ENCODE data around the gene ATP2B2.

Gene ATP2B2

GRCh38 chr3:10517627-10518026 lies 12.2 kb upstream of the ATP2B2 start:
- H3K27ac ChIP-seq, result no peak overlapping the region
- no peak overlapping the region for H2AFZ ChIP-seq (ENCODE audit: low read depth)
- H3K79me2 ChIP-seq (ENCODE audit: insufficient read depth, low read depth), result no peaks in the 10 kb centered on the region
- no peaks in the 10 kb centered on the region for H3K27me3 ChIP-seq (ENCODE audit: insufficient read depth, low read depth)
- H4K20me1 ChIP-seq (ENCODE audit: insufficient read depth), result no peaks in the 10 kb centered on the region
- no peak overlapping the region for H3K4me2 ChIP-seq
- TF ChIP-seq CTCF (conservative IDR thresholded peaks at IDR 0.05; ENCODE audit: low read depth, low read length), result no peak
- H3K9ac ChIP-seq, result no peak overlapping the region
- H3K4me3 ChIP-seq (IDR thresholded peaks at IDR 0.05; ENCODE audit: insufficient read depth, low read depth, low read length), result no peak overlapping the region
- H3K36me3 ChIP-seq (ENCODE audit: insufficient read depth), result no peaks in the 10 kb centered on the region
- no peaks in the 10 kb centered on the region for H3K4me1 ChIP-seq (ENCODE audit: low read depth, poor library complexity, severe bottlenecking)

GRCh38 chr3:10516544-10517452 lies 11.4 kb upstream of the ATP2B2 start:
- no peaks in the 10 kb centered on the region for H3K79me2 ChIP-seq (ENCODE audit: insufficient read depth, low read depth)
- H2AFZ ChIP-seq (ENCODE audit: low read depth), result no peak overlapping the region
- no peak for TF ChIP-seq CTCF (conservative IDR thresholded peaks at IDR 0.05; ENCODE audit: low read depth, low read length)
- no peak overlapping the region for H3K4me3 ChIP-seq (IDR thresholded peaks at IDR 0.05; ENCODE audit: insufficient read depth, low read depth, low read length)
- H3K27me3 ChIP-seq (ENCODE audit: insufficient read depth, low read depth), result no peaks in the 10 kb centered on the region
- H3K36me3 ChIP-seq (ENCODE audit: insufficient read depth), result no peaks in the 10 kb centered on the region
- no peak overlapping the region for H3K27ac ChIP-seq
- no peaks in the 10 kb centered on the region for H3K4me1 ChIP-seq (ENCODE audit: low read depth, poor library complexity, severe bottlenecking)
- no peak overlapping the region for H3K4me2 ChIP-seq
- H4K20me1 ChIP-seq (ENCODE audit: insufficient read depth), result no peaks in the 10 kb centered on the region
- no peak overlapping the region for H3K9ac ChIP-seq

- Histone ChIP-seq H3K4me3 (IDR thresholded peaks at IDR 0.05; ENCODE audit: insufficient read depth, low read depth, low read length) (no peak overlapping the region), H3K9ac (no peak overlapping the region), H3K27me3 (ENCODE audit: insufficient read depth, low read depth) (no peaks in the 10 kb centered on the region), H4K20me1 (ENCODE audit: insufficient read depth) (no peaks in the 10 kb centered on the region), H3K27ac (no peak overlapping the region), H2AFZ (ENCODE audit: low read depth) (no peak overlapping the region), H3K36me3 (ENCODE audit: insufficient read depth) (no peaks in the 10 kb centered on the region), H3K79me2 (ENCODE audit: insufficient read depth, low read depth) (no peaks in the 10 kb centered on the region), H3K4me1 (ENCODE audit: low read depth, poor library complexity, severe bottlenecking) (no peaks in the 10 kb centered on the region), H3K4me2 (no peak overlapping the region)
- TF ChIP-seq CTCF (conservative IDR thresholded peaks at IDR 0.05; ENCODE audit: low read depth, low read length), result no peak
Observed at GRCh38 chr3:10515884-10516495, 10.6 kb upstream of the ATP2B2 start.

- H3K4me2 ChIP-seq, result no peak overlapping the region
- no peak overlapping the region for H3K27ac ChIP-seq
- H3K4me1 ChIP-seq (ENCODE audit: low read depth, poor library complexity, severe bottlenecking), result no peaks in the 10 kb centered on the region
- H3K27me3 ChIP-seq (ENCODE audit: insufficient read depth, low read depth), result no peaks in the 10 kb centered on the region
- no peaks in the 10 kb centered on the region for H4K20me1 ChIP-seq (ENCODE audit: insufficient read depth)
- TF ChIP-seq CTCF (conservative IDR thresholded peaks at IDR 0.05; ENCODE audit: low read depth, low read length), result no peak
- H3K36me3 ChIP-seq (ENCODE audit: insufficient read depth), result no peaks in the 10 kb centered on the region
- H3K79me2 ChIP-seq (ENCODE audit: insufficient read depth, low read depth), result no peaks in the 10 kb centered on the region
- no peak overlapping the region for H3K4me3 ChIP-seq (IDR thresholded peaks at IDR 0.05; ENCODE audit: insufficient read depth, low read depth, low read length)
- no peak overlapping the region for H3K9ac ChIP-seq
- no peak overlapping the region for H2AFZ ChIP-seq (ENCODE audit: low read depth)
Observed at GRCh38 chr3:10515396-10515795, 10.0 kb upstream of the ATP2B2 start.
